SK-N-SH (cell line): ENCODE results near the gene GPR146. TPM values are rescaled to one million over a fixed set of nuclear protein-coding genes. Genes with fewer than 3 reads are reported as not detected.

Source experiments
- CTCF ChIA-PET: fragments of 300-600, 350-600 bp; formaldehyde crosslinking; extraction: SDS; loops from one replicate; lab custom pipeline; 2021; lab: Yijun Ruan, JAX
- POLR2A ChIA-PET: fragments of 350-600 bp; sonication (Branson Sonifier 250); formaldehyde crosslinking; extraction: SDS; loops from one replicate; lab custom pipeline; 2020; ENCODE audit warnings: antibody characterized with exemption, inconsistent platforms; lab: Yijun Ruan, JAX
- DNase-seq: peaks from one replicate; pipeline ENCODE4 v3.0.0; 2012
- H2AFZ ChIP-seq: fragments of 200-600 bp; sonication (generic); 2 replicates; pipeline ENCODE4 v1.8.1; 2016; ENCODE audit warnings: antibody characterized with exemption, mild to moderate bottlenecking, low read depth
- H3F3A ChIP-seq: fragments of 200-600 bp; sonication (generic); replicated peaks from 2 replicates; pipeline ENCODE3; 2016; ENCODE audit warnings: antibody characterized with exemption, mild to moderate bottlenecking; ENCODE audit not compliant: insufficient read depth
- H3K27ac ChIP-seq, 2 experiments: fragments of 200-500 bp in 1 of 2; fragments of 200-600 bp in 1 of 2; sonication (Bioruptor generic) in 1 of 2; sonication (generic), shearing (Covaris generic) in 1 of 2; 2 replicates each; pipeline versions ENCODE4 v1.5.1 to v1.6.1; 2014 to 2016; ENCODE audit warnings: low read depth in 2 of 2, inconsistent platforms in 1 of 2, low read length in 1 of 2, mild to moderate bottlenecking in 1 of 2, mixed read lengths in 1 of 2
- H3K27me3 ChIP-seq: fragments of 200-600 bp; sonication (generic), shearing (Covaris generic); 2 replicates; pipeline ENCODE4 v1.6.1; 2016; ENCODE audit warnings: mixed run types; ENCODE audit not compliant: insufficient read depth
- H3K36me3 ChIP-seq, 2 experiments: fragments of 200-500 bp in 1 of 2; fragments of 200-600 bp in 1 of 2; sonication (Bioruptor generic) in 1 of 2; sonication (generic) in 1 of 2; replicated peaks in 1 of 2; 2 replicates each; pipeline versions ENCODE3 to v1.5.1; 2014 to 2016; ENCODE audit warnings: low read length in 1 of 2, mild to moderate bottlenecking in 1 of 2; ENCODE audit not compliant: insufficient read depth in 2 of 2, control insufficient read depth in 1 of 2
- H3K4me1 ChIP-seq, 2 experiments: fragments of 200-500 bp in 1 of 2; fragments of 200-600 bp in 1 of 2; sonication (Bioruptor generic) in 1 of 2; sonication (generic), shearing (Covaris generic) in 1 of 2; 2 replicates each; pipeline versions ENCODE4 v1.5.1 to v1.6.1; 2014 to 2016; ENCODE audit warnings: low read depth in 1 of 2, low read length in 1 of 2, mixed run types in 1 of 2; ENCODE audit not compliant: insufficient read depth in 2 of 2, control insufficient read depth in 1 of 2
- H3K4me2 ChIP-seq: fragments of 200-600 bp; sonication (generic), shearing (Covaris generic); 2 replicates; pipeline ENCODE4 v1.6.1; 2017; ENCODE audit warnings: mixed run types
- H3K4me3 ChIP-seq, 2 experiments: fragments of 200-500 bp in 1 of 2; fragments of 200-600 bp in 1 of 2; sonication (Bioruptor generic) in 1 of 2; sonication (generic), shearing (Covaris generic) in 1 of 2; 2 replicates each; pipeline versions ENCODE4 v1.5.1 to v1.8.1; 2014 to 2016; ENCODE audit warnings: low read depth in 2 of 2, inconsistent platforms in 1 of 2, low read length in 1 of 2, mild to moderate bottlenecking in 1 of 2, mixed read lengths in 1 of 2, moderate library complexity in 1 of 2
- H3K79me2 ChIP-seq: fragments of 200-600 bp; sonication (generic); 2 replicates; pipeline ENCODE4 v1.8.1; 2017; ENCODE audit warnings: mild to moderate bottlenecking; ENCODE audit not compliant: insufficient read depth
- H3K9ac ChIP-seq: fragments of 200-600 bp; sonication (generic); 2 replicates; pipeline ENCODE4 v1.6.1; 2017; ENCODE audit warnings: mixed run types
- H3K9me2 ChIP-seq: fragments of 200-600 bp; sonication (generic); 2 replicates; pipeline ENCODE4 v1.6.1; 2017; ENCODE audit warnings: mixed run types
- H3K9me3 ChIP-seq: fragments of 200-600 bp; sonication (generic); 2 replicates; pipeline ENCODE4 v1.6.1; 2017; ENCODE audit warnings: mixed run types, mild to moderate bottlenecking, moderate library complexity
- H4K20me1 ChIP-seq: fragments of 200-600 bp; sonication (generic); 2 replicates; pipeline ENCODE4 v1.6.1; 2017; ENCODE audit warnings: mild to moderate bottlenecking, mixed run types; ENCODE audit not compliant: insufficient read depth
- CHD2 ChIP-seq: fragments of 150-350 bp; IDR thresholded peaks from 2 replicates; pipeline ENCODE4 v1.6.1; 2018; ENCODE audit warnings: low read length; ENCODE audit not compliant: partially characterized antibody
- CTCF ChIP-seq: fragments of 200-600 bp; sonication (generic); IDR thresholded peaks from 2 replicates; pipeline ENCODE4 v1.6.1; 2017; ENCODE audit warnings: antibody characterized with exemption, mild to moderate bottlenecking, moderate library complexity
- ELF1 ChIP-seq: IDR thresholded peaks from 2 replicates; pipeline ENCODE4 v1.4.0; 2012
- EP300 ChIP-seq, 2 experiments: IDR thresholded peaks; 2 replicates each; pipeline versions ENCODE4 v1.4.0 to v1.6.1; 2012; ENCODE audit warnings: borderline replicate concordance in 1 of 2, low read depth in 1 of 2, low read length in 1 of 2
- EZH2phosphoT487 ChIP-seq: fragments of 200-600 bp; sonication (generic); IDR thresholded peaks from 2 replicates; pipeline ENCODE4 v1.6.1; 2017; ENCODE audit warnings: low read depth, mixed run types, mild to moderate bottlenecking, antibody characterized with exemption, moderate library complexity, borderline replicate concordance
- FOSL2 ChIP-seq: IDR thresholded peaks from 2 replicates; pipeline ENCODE4 v1.4.0; 2012; ENCODE audit warnings: low read depth, mild to moderate bottlenecking, moderate library complexity, borderline replicate concordance
- GABPA ChIP-seq: IDR thresholded peaks from 2 replicates; pipeline ENCODE4 v1.4.0; 2012; ENCODE audit warnings: low read depth, mild to moderate bottlenecking
- GATA2 ChIP-seq: sonication (generic); formaldehyde crosslinking; IDR thresholded peaks from 2 replicates; pipeline ENCODE4 v1.5.0; 2020; ENCODE audit warnings: mild to moderate bottlenecking, missing genetic modification reagents
- IRF3 ChIP-seq: fragments of 150-350 bp; IDR thresholded peaks from 2 replicates; pipeline ENCODE4 v1.6.1; 2016; ENCODE audit warnings: mild to moderate bottlenecking, low read depth, low read length
- JUND ChIP-seq: IDR thresholded peaks from 2 replicates; pipeline ENCODE4 v1.4.0; 2012
- MAX ChIP-seq: IDR thresholded peaks from 2 replicates; pipeline ENCODE4 v1.4.0; 2012; ENCODE audit warnings: low read depth
- NFIC ChIP-seq: IDR thresholded peaks from 2 replicates; pipeline ENCODE4 v1.4.0; 2012; ENCODE audit warnings: borderline replicate concordance
- PBX3 ChIP-seq: IDR thresholded peaks from 2 replicates; pipeline ENCODE4; 2012
- POLR2AphosphoS5 ChIP-seq: IDR thresholded peaks from 2 replicates; pipeline ENCODE4 v1.6.1; 2012; ENCODE audit warnings: low read depth, low read length
- RCOR1 ChIP-seq: fragments of 150-350 bp; IDR thresholded peaks from 2 replicates; pipeline ENCODE4 v1.6.1; 2017; ENCODE audit warnings: antibody characterized with exemption, low read length
- REST ChIP-seq: IDR thresholded peaks from 2 replicates; pipeline ENCODE4 v1.6.1; 2012; ENCODE audit warnings: mild to moderate bottlenecking, low read depth, low read length, moderate library complexity
- RXRA ChIP-seq: IDR thresholded peaks from 2 replicates; pipeline ENCODE4 v1.4.0; 2012; ENCODE audit warnings: low read depth, mild to moderate bottlenecking, borderline replicate concordance
- SIN3A ChIP-seq: IDR thresholded peaks from 2 replicates; pipeline ENCODE4 v1.6.1; 2012; ENCODE audit warnings: low read depth, mild to moderate bottlenecking, low read length, moderate library complexity, borderline replicate concordance
- TAF1 ChIP-seq: IDR thresholded peaks from 2 replicates; pipeline ENCODE4 v1.6.1; 2012; ENCODE audit warnings: low read depth, mild to moderate bottlenecking, low read length, moderate library complexity, borderline replicate concordance
- TEAD4 ChIP-seq: IDR thresholded peaks from 2 replicates; pipeline ENCODE4 v1.4.0; 2012; ENCODE audit warnings: mild to moderate bottlenecking, borderline replicate concordance; ENCODE audit not compliant: insufficient read depth
- YY1 ChIP-seq: IDR thresholded peaks from 2 replicates; pipeline ENCODE4 v1.4.0; 2012; ENCODE audit warnings: low read depth, mild to moderate bottlenecking
- ZBTB33 ChIP-seq: IDR thresholded peaks from 2 replicates; pipeline ENCODE4 v1.4.0; 2012; ENCODE audit warnings: low read depth, borderline replicate concordance
- WGBS: methylation state at CpG from one replicate; pipeline ENCODE4 v1.1.6; 2017; ENCODE audit warnings: low lambda C conversion rate; 5-methylcytosine and 5-hydroxymethylcytosine counted together
- polyA plus RNA-seq, 3 experiments: library from polyadenylated mRNA; depleted of rRNA; stranded (reverse); fragments of >200 nt; gene quantifications; 2 replicates each; pipeline ENCODE4 v1.2.3, GENCODE V29; 2012

GPR146 gene
- polyA plus RNA-seq, 1 of the 3 experiments (the other 2 are of a cell fraction): 1.4 TPM

- peak; percentile 100 for DNase-seq
- POLR2A ChIA-PET: interaction anchor here (1.0 to 2.5 kb wide), 3 partner anchors 13 to 17 kb away, joined by 3 to 6 read pairs (median 5); partner anchors contain the start of gene GPR146
- H3K79me2 ChIP-seq: peaks cover 49% of the 10 kb centered on the region
- TF ChIP-seq TEAD4 (no peak), EZH2phosphoT487 (no peak), NFIC (no peak), CTCF (no peak), MAX (no peak), ZBTB33 (no peak), IRF3 (no peak), TAF1 (peak; percentile 27; the same call in 1 of the 2 replicates), YY1 (no peak), POLR2AphosphoS5 (peak; percentile 50), GATA2 (no peak), REST (peak; percentile 22; the same call in 1 of the 2 replicates), EP300 (IDR thresholded peaks at IDR 0.05; ENCODE audit: borderline replicate concordance in 1 of 2, low read depth in 1 of 2, low read length in 1 of 2) (no peak), CHD2 (peak; percentile 15), ELF1 (no peak), FOSL2 (no peak), RXRA (no peak), PBX3 (no peak), GABPA (no peak), JUND (no peak), SIN3A (peak; percentile 62; the same call in 1 of the 2 replicates), RCOR1 (no peak)
These were observed 16.1 kb upstream of the GPR146 start for GRCh38 chr7:1028044-1028770.

More at GRCh38 chr7:1028044-1028770, 16.1 kb upstream of the GPR146 start:
- H3K4me1 ChIP-seq: peaks cover 11 to 14% of the 10 kb centered on the region in 2 experiments; a peak in 3 of 4 replicates
- peak overlapping the region; percentile 74 to 93 for H3K4me3 ChIP-seq
- H3F3A ChIP-seq: peaks cover 13% of the 10 kb centered on the region
- no peaks in the 10 kb centered on the region for H3K9me3 ChIP-seq
- H3K27ac ChIP-seq: peak overlapping the region; percentile 70 to 75
- H3K36me3 ChIP-seq: peaks cover 22% of the 10 kb centered on the region in 2 experiments
- H3K4me2 ChIP-seq: peak overlapping the region; percentile 99
- peaks cover 46% of the 10 kb centered on the region for H4K20me1 ChIP-seq
- WGBS: under 1% methylated on average over 9 of the region's 77 CpGs
- H3K9me2 ChIP-seq: no peaks in the 10 kb centered on the region
- H2AFZ ChIP-seq: peak overlapping the region; percentile 7; the same call in 1 of the 2 replicates
- CTCF ChIA-PET: interaction anchor here (1.0 to 8.8 kb wide), 8 partner anchors 12 to 53 kb away, joined by 3 to 101 read pairs (median 4); partner anchors contain the start of genes COX19 and GPR146
- peak overlapping the region; percentile 94 for H3K9ac ChIP-seq
- H3K27me3 ChIP-seq: no peaks in the 10 kb centered on the region
